Renal cortex interstitium (tissue), 15 donors: ENCODE measurements around the gene PAPOLG. TPM values are rescaled to one million over a fixed set of nuclear protein-coding genes. Genes with fewer than 3 reads are reported as not detected.

Source experiments
- DNase-seq, 11 donors: peaks; one replicate each; pipeline ENCODE4 v3.0.0-alpha.2; 2013; ENCODE audit warnings: low read depth in 9 of 11, low spot score in 4 of 11; ENCODE audit errors: extremely low read depth in 1 of 11
- long read RNA-seq, 16 experiments: transcript quantifications; one replicate each; lab custom pipeline, GENCODE V29; 2026
- polyA plus RNA-seq, 3 donors: library from polyadenylated mRNA; unstranded; fragments of 120-200 nt; gene quantifications; one replicate each; pipeline ENCODE4 v1.2.1, GENCODE V29; 2013; ENCODE audit not compliant: insufficient read length in 3 of 3

The PAPOLG gene
- 10 to 100 TPM; 20.5 to 25.6 (median 23.0) TPM for polyA plus RNA-seq
- long read RNA-seq, donor 1 = 0 reads
- long read RNA-seq, donor 2 = 0 reads
- long read RNA-seq, donor 3, full-length matches to known transcripts = 2 of 2 reads
- long read RNA-seq, donor 3, partial matches to known transcripts = 0 of 2 reads
- long read RNA-seq, donor 3, other reads (novel, unspliced or antisense) = 0 of 2 reads
- long read RNA-seq, donor 4 = 0 reads
- long read RNA-seq, donor 5 = 0 reads
- long read RNA-seq, donor 6, full-length matches to known transcripts = 1 of 1 reads
- long read RNA-seq, donor 6, partial matches to known transcripts = 0 of 1 reads
- long read RNA-seq, donor 6, other reads (novel, unspliced or antisense) = 0 of 1 reads
- long read RNA-seq, donor 7, full-length matches to known transcripts = 1 of 10 reads
- long read RNA-seq, donor 7, partial matches to known transcripts = 9 of 10 reads
- long read RNA-seq, donor 7, other reads (novel, unspliced or antisense) = 0 of 10 reads
- long read RNA-seq, donor 8, full-length matches to known transcripts = 3 of 12 reads
- long read RNA-seq, donor 8, partial matches to known transcripts = 9 of 12 reads
- long read RNA-seq, donor 8, other reads (novel, unspliced or antisense) = 0 of 12 reads
- long read RNA-seq, donor 9, full-length matches to known transcripts = 1 of 1 reads
- long read RNA-seq, donor 9, partial matches to known transcripts = 0 of 1 reads
- long read RNA-seq, donor 9, other reads (novel, unspliced or antisense) = 0 of 1 reads
- long read RNA-seq, donor 10, partial matches to known transcripts = 0 of 2 reads
- long read RNA-seq, donor 10, other reads (novel, unspliced or antisense) = 0 of 2 reads
- long read RNA-seq, donor 11, full-length matches to known transcripts = 2 of 2 reads
- long read RNA-seq, donor 11, partial matches to known transcripts = 0 of 2 reads
- long read RNA-seq, donor 11, other reads (novel, unspliced or antisense) = 0 of 2 reads
- long read RNA-seq, donor 12 = 0 reads
- long read RNA-seq, donor 13, full-length matches to known transcripts = 1 of 1 reads
- long read RNA-seq, donor 13, partial matches to known transcripts = 0 of 1 reads
- long read RNA-seq, donor 13, other reads (novel, unspliced or antisense) = 0 of 1 reads
- long read RNA-seq, donor 14, full-length matches to known transcripts = 1 of 1 reads
- long read RNA-seq, donor 14, partial matches to known transcripts = 0 of 1 reads
- long read RNA-seq, donor 14, other reads (novel, unspliced or antisense) = 0 of 1 reads
- long read RNA-seq, donor 15 = 0 reads
- long read RNA-seq, donor 16, full-length matches to known transcripts = 2 of 2 reads
- long read RNA-seq, donor 16, partial matches to known transcripts = 0 of 2 reads
- long read RNA-seq, donor 16, other reads (novel, unspliced or antisense) = 0 of 2 reads

DNA sequence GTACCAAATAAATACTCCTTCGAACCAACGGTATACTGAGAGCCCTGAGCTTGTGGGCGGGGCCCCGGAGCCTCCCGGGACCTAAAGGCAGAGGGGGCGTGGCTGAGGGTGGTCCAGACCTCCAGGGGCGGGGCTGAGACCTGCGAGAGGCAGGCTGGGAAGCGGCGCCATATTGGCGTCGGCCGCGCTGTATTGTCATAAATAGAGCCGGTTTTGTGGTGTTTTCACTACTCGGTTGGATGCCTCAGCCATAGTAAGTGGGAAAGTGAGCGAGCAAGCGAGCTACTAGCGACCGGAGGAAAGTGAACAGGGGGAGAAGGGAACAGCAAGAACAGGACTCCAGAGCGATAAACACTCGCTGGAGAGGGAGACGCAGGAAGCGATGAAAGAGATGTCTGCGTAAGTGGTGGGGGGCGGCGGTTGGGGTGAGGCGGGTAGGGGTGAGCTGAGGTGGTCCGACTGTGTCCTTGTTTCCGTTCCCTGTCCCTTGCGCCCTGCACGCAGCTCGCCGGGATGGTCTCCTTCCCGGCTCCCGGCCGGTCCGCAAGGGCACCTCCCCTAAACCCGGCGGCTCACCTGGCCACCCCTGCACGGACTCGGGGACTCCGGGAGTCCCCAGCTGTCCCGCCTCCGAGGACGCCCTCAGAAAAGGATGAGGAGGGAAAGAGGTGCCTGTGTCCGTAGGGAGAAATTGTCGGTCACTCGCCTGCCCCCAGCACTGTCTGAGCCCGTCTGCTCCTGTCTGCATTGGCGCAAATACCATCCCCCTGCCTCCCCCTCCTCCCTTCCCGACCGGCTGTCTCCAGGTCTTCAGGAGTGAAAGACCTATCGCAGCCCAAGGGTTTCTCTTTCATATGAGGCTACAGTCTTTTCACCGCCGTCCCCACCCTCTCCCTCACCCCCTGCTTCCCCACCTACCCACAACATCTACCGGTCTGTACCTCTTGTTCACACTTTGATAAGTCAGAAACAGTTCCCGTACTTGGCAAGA, at the start of gene PAPOLG:
PAPOLG (plus strand) TSS at position 172 of the 991 bp plus-strand sequence; CDS start at position 383, 211 bp downstream.
- DNase-seq = peak; percentile 72 to 90 (median 88)

- DNase-seq = peak in 6 of 11 donors; percentile 4 to 21 (median 12)
Observed at GRCh38 chr2:60707750-60708371, 48.2 kb upstream of the PAPOLG start.

- no peak for DNase-seq
Observed at GRCh38 chr2:60708630-60709320, 47.3 kb upstream of the PAPOLG start.

DNA sequence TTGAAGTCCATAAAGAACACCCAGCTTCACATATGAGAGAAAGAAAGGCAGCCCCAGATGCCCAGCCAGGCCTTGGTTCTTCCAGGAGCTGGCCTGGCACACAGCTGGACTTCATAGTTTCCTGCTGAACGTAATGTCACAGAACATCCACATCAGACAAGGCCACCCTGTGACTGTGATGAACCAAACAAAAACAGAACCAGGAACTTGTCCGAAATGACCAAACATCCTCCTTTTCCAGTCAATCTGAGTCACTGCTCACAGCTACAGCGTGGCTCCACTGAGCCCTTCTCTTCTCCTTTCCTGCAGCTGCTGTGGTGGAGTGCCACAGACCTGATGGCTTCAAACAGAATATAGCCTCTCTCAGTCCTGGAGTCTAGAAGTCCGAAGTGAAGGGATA, 45.4 kb upstream of the PAPOLG start:
- no peak for DNase-seq

- no peak for DNase-seq
Observed at GRCh38 chr2:60715561-60715960, 40.5 kb upstream of the PAPOLG start.

DNA sequence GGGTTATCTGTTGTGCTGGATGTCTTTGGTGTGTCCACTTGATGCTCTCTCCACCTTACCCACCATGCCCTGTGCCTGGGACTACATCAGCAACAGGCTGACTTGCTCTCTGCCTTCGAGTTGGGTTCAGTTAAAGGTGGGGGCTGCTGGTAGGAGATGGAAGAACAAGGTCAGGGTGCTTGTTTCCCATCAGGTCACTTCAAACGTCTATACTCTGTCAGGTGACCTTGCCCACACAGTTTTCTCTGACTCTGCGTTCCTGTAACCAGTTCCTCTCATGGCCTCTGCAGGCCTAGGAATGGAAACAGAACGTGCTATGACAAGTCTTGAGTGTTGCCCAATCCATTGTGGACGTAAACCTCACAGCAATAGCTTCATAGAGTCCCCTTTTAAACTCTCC, 38.4 kb upstream of the PAPOLG start:
- no peak for DNase-seq

GRCh38 chr2:60719331-60719730, 36.7 kb upstream of the PAPOLG start:
- DNase-seq = no peak

DNA sequence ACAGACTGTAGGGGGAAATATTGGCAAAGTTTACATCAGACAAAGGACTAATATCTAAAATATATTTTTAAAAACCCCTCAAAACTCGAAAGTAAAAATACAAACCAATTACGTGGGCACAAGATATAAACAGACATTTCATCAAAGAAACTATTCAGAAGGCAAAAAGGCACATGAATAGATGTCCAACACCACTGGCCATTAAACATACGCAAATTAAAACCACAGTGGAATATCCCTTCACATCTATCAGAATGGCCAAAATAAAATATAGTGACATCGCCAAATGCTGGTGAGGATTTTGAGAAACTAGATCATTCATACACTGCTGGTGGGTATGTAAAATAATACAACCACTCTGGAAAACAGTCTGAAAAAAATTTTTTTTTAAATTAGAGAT, 30.6 kb upstream of the PAPOLG start:
- no peak for DNase-seq

- DNase-seq = no peak
Observed at GRCh38 chr2:60728855-60729254, 27.2 kb upstream of the PAPOLG start.

- DNase-seq = no peak
Observed at GRCh38 chr2:60735496-60736250, 20.4 kb upstream of the PAPOLG start.

DNA sequence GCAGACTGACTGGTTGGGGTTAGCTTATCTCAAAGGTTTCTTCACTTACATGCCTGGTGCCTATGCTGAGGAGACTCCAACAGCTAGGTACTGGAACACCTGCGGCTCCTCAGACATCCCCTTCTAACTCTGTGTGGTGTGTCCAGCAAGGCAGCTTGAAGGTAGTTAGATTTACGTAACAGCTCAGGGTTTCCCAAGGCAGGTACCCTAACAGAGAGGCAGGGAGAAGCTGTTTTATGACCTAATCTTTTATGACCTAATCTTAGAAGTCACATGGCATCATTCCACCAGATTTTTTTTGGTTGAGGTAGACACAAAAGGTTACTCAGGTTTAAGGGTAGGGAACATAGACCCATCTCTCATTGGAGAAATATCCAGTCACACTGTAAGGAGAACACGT, 17.4 kb upstream of the PAPOLG start:
- DNase-seq = no peak

DNA sequence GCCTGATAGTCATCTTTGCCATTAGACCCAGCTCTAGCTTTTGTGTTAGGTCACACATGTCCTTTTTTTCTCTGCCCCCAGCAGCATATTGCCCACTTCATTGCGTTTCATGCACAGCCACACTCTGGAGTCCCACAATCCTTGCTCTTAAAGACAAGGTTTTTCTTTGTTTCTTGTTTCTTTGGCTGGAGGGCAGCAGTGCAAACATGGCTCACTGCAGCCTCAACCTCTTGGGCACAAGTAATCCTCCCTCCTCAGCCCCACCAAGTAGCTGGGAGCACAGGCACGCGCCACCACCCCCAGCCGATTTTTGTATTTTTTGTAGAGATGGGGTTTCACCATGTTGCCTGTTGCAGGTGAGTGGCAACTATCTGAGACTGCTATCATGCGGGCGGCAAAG, 16.9 kb upstream of the PAPOLG start:
- DNase-seq = no peak

GRCh38 chr2:60741576-60741975, 14.5 kb upstream of the PAPOLG start:
- DNase-seq = no peak

DNA sequence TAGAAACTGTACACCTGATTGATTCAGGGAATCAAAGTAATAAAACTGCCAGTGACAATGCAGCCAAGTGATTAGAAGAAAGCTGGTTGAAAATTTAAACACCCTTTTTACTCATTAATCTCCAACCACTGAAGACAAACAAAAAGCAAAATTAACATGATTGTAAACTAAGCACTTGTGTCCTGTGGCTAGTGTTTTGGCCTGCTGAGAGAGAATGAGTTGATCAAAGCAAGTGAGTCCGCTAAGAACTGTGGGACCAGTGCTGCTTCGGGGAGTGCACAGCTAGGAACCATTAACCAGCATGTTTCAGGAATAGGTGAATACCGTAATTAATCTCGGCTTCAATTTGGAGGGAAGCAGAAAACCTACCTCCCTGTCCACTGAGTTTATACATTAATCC, 13.6 kb upstream of the PAPOLG start:
- DNase-seq = no peak

DNA sequence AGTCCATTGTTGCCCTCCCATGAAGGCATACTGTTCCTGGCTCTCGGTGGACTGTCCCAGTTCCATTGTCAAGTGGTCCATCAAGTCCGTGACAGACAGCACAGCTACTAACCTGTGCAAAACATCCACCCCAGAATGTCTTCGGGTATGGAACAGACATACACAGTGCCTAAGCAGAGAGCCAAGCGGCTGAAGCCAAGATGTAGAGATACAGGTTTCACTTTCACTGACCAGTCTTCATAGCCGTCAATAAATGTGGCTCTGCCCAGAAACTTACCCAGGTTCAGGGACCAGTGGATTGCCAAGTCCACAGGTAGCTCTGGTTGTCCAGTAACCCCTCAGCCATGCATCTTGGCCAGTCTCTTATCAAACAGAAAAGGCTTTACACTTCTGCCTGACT, 10.7 kb upstream of the PAPOLG start:
- DNase-seq = no peak

DNA sequence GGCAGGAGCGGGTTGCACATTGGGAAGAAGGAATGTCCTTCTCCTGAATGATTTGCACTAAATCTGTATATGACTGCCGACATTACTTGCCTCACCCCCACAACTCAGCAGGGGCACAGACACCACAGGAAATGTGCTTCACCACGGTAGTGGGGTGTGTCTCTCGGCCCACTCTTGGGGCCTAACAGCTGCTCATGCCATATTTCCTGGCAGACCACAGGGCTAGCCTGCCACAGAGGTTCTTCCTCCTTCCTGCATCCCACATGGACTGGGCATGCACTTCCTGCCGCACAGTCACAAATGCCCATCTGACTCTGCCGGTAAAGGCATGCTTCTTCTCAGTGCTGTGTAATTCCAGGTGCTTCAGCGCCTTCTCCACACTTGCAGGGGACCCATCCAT, 10.3 kb upstream of the PAPOLG start:
- no peak for DNase-seq
